ENCODE data around the gene CROCC2.

GRCh38 chr2:241011751-241012510 lies 105.8 kb downstream of the CROCC2 start:
- TF ChIP-seq CTCF (IDR thresholded peaks at IDR 0.05 in 2 of 3, conservative IDR thresholded peaks at IDR 0.05 in 1 of 3; ENCODE audit: control insufficient read depth in 2 of 3, extremely low read depth in 1 of 3, insufficient read depth in 1 of 3, low read depth in 3 of 3, low read length in 3 of 3) (no peak), SRF (IDR thresholded peaks at IDR 0.05; ENCODE audit: low read depth in 2 of 2, low read length in 2 of 2) (no peak), POU2F2 (IDR thresholded peaks at IDR 0.05; ENCODE audit: borderline replicate concordance, low read depth, low read length) (no peak), RBBP5 (conservative IDR thresholded peaks at IDR 0.05) (no peak), ZBTB33 (IDR thresholded peaks at IDR 0.05) (no peak), ZNF24 (IDR thresholded peaks at IDR 0.05) (no peak), REST (IDR thresholded peaks at IDR 0.05; ENCODE audit: low read depth, low read length) (no peak), ATF2 (IDR thresholded peaks at IDR 0.05; ENCODE audit: low read length) (no peak), ETV6 (conservative IDR thresholded peaks at IDR 0.05 in 1 of 2, IDR thresholded peaks at IDR 0.05 in 1 of 2; ENCODE audit: borderline replicate concordance in 1 of 2, low read depth in 1 of 2) (no peak), WRNIP1 (IDR thresholded peaks at IDR 0.05; ENCODE audit: borderline replicate concordance, low read depth, low read length) (no peak), KLF5 (IDR thresholded peaks at IDR 0.05; ENCODE audit: partially characterized antibody) (no peak), CBFB (IDR thresholded peaks at IDR 0.05; ENCODE audit: low read depth) (no peak), EP300 (IDR thresholded peaks at IDR 0.05; ENCODE audit: borderline replicate concordance in 1 of 2, control insufficient read depth in 1 of 2, low read depth in 2 of 2, low read length in 2 of 2) (no peak)

Data from GM12878 (cell line).